Measurements from ENCODE around the gene USB1. TPM values are rescaled to one million over a fixed set of nuclear protein-coding genes. Genes with fewer than 3 reads are reported as not detected.
A peak's percentile ranks its signal among the peaks of the same experiment; 100 is the strongest.

The USB1 gene, protein sequence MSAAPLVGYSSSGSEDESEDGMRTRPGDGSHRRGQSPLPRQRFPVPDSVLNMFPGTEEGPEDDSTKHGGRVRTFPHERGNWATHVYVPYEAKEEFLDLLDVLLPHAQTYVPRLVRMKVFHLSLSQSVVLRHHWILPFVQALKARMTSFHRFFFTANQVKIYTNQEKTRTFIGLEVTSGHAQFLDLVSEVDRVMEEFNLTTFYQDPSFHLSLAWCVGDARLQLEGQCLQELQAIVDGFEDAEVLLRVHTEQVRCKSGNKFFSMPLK
- total RNA-seq (2014; rRNA removed) (18.7 and 25.1 TPM in 2 replicates), Bru-seq, nascent RNA (percentile 58 among the genes with signal in this experiment), BruChase-seq, experiment 1, labeled RNA remaining after a 6-hour chase (percentile 76 among the genes with signal in this experiment), BruChase-seq, experiment 2, labeled RNA remaining after a 2-hour chase (percentile 64 among the genes with signal in this experiment)
- long read RNA-seq, transcript USB1-201 (7 exons, 2,282 nt): major isoform, 16 of 43 reads
- long read RNA-seq, partial matches to known transcripts: 13 of 43 reads
- long read RNA-seq, other reads (novel, unspliced or antisense): 8 of 43 reads

DNA sequence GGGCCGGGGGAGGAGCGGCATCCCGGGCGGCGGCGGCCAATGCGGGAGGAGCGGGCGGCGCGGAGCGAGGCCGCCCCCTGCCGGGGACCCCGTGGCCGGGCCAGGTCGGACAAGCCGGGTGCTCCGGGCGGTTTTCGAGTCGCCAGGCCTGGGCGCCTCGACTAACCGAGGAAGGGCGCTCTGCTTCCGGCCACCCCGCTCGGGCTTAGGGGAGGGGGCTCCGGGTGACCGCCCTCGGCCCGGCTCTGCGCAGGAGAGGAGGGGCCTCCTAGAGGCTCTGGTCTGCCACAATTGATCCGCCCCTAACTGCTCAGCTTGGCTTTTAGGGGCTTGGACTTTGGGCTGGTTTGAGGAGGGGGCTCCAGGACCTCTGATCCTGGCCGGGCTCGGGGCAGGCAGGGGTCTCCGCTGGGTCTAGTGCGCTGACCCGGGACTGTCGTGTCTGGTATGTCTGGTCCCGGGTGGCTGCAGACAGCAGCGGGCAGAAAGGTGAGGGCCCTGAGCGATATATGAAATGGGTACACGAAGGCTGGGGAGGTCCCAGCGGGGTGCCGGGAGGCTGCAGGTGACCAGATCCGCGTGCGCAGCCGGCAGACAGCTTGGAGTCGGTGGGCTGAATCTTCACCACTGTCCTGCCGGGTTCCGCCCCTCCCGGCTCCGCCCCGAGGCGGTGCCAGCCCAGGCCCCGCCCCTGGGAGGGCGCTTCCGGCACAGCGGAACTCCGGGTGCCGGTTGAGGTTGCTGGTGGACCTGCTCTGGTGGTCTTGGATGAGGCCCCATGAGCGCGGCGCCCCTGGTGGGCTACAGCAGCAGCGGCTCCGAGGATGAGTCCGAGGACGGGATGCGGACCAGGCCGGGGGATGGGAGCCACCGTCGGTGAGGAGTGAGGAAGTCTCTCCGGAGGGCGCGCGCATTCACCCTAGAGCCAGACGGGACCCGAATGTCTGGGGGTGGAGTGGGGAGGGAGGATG, at the start of gene USB1:
TSS of gene USB1 (plus strand) at position 702 of the 971 bp plus-strand sequence. CDS start at position 779, 77 bp downstream.
- ChIA-PET CTCF (interaction anchor here (0.6 kb wide), 1 partner anchor 264 kb away, joined by 3 read pairs; no protein-coding TSS in a partner anchor), POLR2A (ENCODE audit: unreplicated experiment) (no interaction called here)
- H3K9me3 ChIP-seq (ENCODE audit: low read length): no peaks in the 10 kb centered on the region
- no peak for TF ChIP-seq EZH2phosphoT487 (IDR thresholded peaks at IDR 0.05; ENCODE audit: borderline replicate concordance, low read length)
- TF ChIP-seq, protein P1, sequence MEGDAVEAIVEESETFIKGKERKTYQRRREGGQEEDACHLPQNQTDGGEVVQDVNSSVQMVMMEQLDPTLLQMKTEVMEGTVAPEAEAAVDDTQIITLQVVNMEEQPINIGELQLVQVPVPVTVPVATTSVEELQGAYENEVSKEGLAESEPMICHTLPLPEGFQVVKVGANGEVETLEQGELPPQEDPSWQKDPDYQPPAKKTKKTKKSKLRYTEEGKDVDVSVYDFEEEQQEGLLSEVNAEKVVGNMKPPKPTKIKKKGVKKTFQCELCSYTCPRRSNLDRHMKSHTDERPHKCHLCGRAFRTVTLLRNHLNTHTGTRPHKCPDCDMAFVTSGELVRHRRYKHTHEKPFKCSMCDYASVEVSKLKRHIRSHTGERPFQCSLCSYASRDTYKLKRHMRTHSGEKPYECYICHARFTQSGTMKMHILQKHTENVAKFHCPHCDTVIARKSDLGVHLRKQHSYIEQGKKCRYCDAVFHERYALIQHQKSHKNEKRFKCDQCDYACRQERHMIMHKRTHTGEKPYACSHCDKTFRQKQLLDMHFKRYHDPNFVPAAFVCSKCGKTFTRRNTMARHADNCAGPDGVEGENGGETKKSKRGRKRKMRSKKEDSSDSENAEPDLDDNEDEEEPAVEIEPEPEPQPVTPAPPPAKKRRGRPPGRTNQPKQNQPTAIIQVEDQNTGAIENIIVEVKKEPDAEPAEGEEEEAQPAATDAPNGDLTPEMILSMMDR (conservative IDR thresholded peaks at IDR 0.05; ENCODE audit: low read depth, low read length): peak; percentile 48
- no peaks in the 10 kb centered on the region for H3K36me3 ChIP-seq (ENCODE audit: low read depth, low read length)
- H3K4me1 ChIP-seq (ENCODE audit: insufficient read depth, low read length): peaks cover 18% of the 10 kb centered on the region
- intact Hi-C loops (cut with micrococcal nuclease): loop anchor here (2.0 to 10.0 kb wide), 4 partner anchors 196 to 424 kb away; partner anchors contain the start of gene KIFC3
- H3K9ac ChIP-seq (ENCODE audit: low read length): peak within 1 kb of the TSS; percentile 74
- no peaks in the 10 kb centered on the region for H3K79me2 ChIP-seq (ENCODE audit: low read length)
- DNase-seq (peak; percentile 80), ATAC-seq (peak; percentile 78)
- peak within 1 kb of the TSS; percentile 98 for H3K4me2 ChIP-seq (ENCODE audit: low read length)
- H3K9me2 ChIP-seq (replicated peaks; ENCODE audit: low read length): no peaks in the 10 kb centered on the region
- BruUV-seq (replicated peaks): no TSS peak
- H3F3A ChIP-seq (ENCODE audit: low read length, unreplicated experiment): no peaks in the 10 kb centered on the region
- H3K27me3 ChIP-seq (ENCODE audit: low read length): no peaks in the 10 kb centered on the region
- peak within 1 kb of the TSS; percentile 94 for H3K4me3 ChIP-seq (ENCODE audit: low read length)
- no peaks in the 10 kb centered on the region for H4K20me1 ChIP-seq (ENCODE audit: low read length)
- peak within 1 kb of the TSS; percentile 82 for H2AFZ ChIP-seq (ENCODE audit: low read length)
- peak within 1 kb of the TSS; percentile 41; the same call in 1 of the 2 replicates for H3K27ac ChIP-seq (ENCODE audit: low read length)

DNA sequence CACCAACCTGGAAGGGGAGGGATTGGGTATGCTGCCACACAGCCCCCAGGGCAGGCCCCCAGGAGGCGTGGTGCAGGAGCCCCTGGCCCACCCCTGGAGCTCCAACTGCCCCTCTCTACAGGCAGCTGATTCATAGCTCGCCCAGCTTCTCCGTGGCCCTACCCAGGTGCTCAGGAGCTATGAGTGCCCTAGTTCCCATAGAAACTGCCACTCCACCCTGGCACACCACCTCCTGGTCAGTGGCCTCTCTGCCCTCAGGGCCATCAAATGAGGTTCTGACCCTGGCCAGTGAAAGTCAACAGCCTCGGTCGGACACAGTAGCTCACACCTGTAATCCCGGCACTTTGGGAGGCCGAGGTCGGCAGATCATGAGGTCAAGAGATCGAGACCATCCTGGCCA, 48.3 kb upstream of the USB1 start:
- ChIA-PET POLR2A (ENCODE audit: unreplicated experiment) (no interaction called here), CTCF (no interaction called here)
- H3K4me1 ChIP-seq (ENCODE audit: insufficient read depth, low read length): no peaks in the 10 kb centered on the region
- BruUV-seq (replicated peaks): no TSS peak
- H3K4me3 ChIP-seq (ENCODE audit: low read length): no peak overlapping the region
- H4K20me1 ChIP-seq (ENCODE audit: low read length): no peaks in the 10 kb centered on the region
- no peak for DNase-seq
- H3F3A ChIP-seq (ENCODE audit: low read length, unreplicated experiment): no peaks in the 10 kb centered on the region
- intact Hi-C loops (cut with micrococcal nuclease): no loop called here
- H3K4me2 ChIP-seq (ENCODE audit: low read length): no peak overlapping the region
- no peaks in the 10 kb centered on the region for H3K79me2 ChIP-seq (ENCODE audit: low read length)
- H3K36me3 ChIP-seq (ENCODE audit: low read depth, low read length): no peaks in the 10 kb centered on the region
- H3K27ac ChIP-seq (ENCODE audit: low read length): no peak overlapping the region
- no peak overlapping the region for H2AFZ ChIP-seq (ENCODE audit: low read length)
- ATAC-seq: no peak
- H3K9ac ChIP-seq (ENCODE audit: low read length): no peak overlapping the region
- no peaks in the 10 kb centered on the region for H3K9me2 ChIP-seq (replicated peaks; ENCODE audit: low read length)
- H3K9me3 ChIP-seq (ENCODE audit: low read length): no peaks in the 10 kb centered on the region
- TF ChIP-seq EZH2phosphoT487 (IDR thresholded peaks at IDR 0.05; ENCODE audit: borderline replicate concordance, low read length) (no peak), EZH2 (IDR thresholded peaks at IDR 0.05; ENCODE audit: low read length, unreplicated experiment) (no peak)
- TF ChIP-seq, protein P1 (conservative IDR thresholded peaks at IDR 0.05; ENCODE audit: low read depth, low read length): no peak
- H3K27me3 ChIP-seq (ENCODE audit: low read length): no peaks in the 10 kb centered on the region
